ENCODE data around the gene ARHGAP26. TPM values are rescaled to one million over a fixed set of nuclear protein-coding genes. Genes with fewer than 3 reads are reported as not detected.

The ARHGAP26 gene
- total and polyA plus RNA-seq, 4 donors: 5.4 to 52.3 (median 30.4) TPM

GRCh38 chr5:142913728-142914338 lies 143.7 kb downstream of the ARHGAP26 start:
- H3K4me1 ChIP-seq (ENCODE audit: control insufficient read depth in 5 of 5, insufficient read depth in 5 of 5, low read length in 5 of 5): peaks cover 0 to 20% (median 5%) of the 10 kb centered on the region in 5 donors
- no peak for TF ChIP-seq CTCF (IDR thresholded peaks at IDR 0.05; ENCODE audit: control extremely low read depth, extremely low read depth)
- 77 to 87% methylated on average over 9 of the region's 9 CpGs for WGBS, 2 donors
- H3K27me3 ChIP-seq (ENCODE audit: control insufficient read depth in 3 of 3, insufficient read depth in 3 of 3, low read length in 2 of 3): no peaks in the 10 kb centered on the region
- no peak for ATAC-seq (ENCODE audit: insufficient read depth, low FRiP score)
- H3K27ac ChIP-seq (ENCODE audit: low read depth in 1 of 2, low read length in 1 of 2): no peak overlapping the region
- no peak overlapping the region for H3K4me3 ChIP-seq
- no peak overlapping the region for H3K9ac ChIP-seq (ENCODE audit: insufficient read depth in 1 of 2, low read length in 2 of 2)
- peaks cover 0 to 27% (median 5%) of the 10 kb centered on the region in 4 donors for H3K36me3 ChIP-seq (ENCODE audit: control insufficient read depth in 4 of 4, insufficient read depth in 4 of 4, low read length in 4 of 4)
- no peaks in the 10 kb centered on the region for H3K9me3 ChIP-seq (ENCODE audit: control insufficient read depth in 4 of 4, insufficient read depth in 3 of 4, low read length in 3 of 4)
- peak in 2 of 3 donors; percentile 75 to 84 for DNase-seq

GRCh38 chr5:142915038-142915437 lies 144.9 kb downstream of the ARHGAP26 start:
- peaks cover 0 to 25% (median 5%) of the 10 kb centered on the region in 4 donors for H3K36me3 ChIP-seq (ENCODE audit: control insufficient read depth in 4 of 4, insufficient read depth in 4 of 4, low read length in 4 of 4)
- WGBS, 2 donors: 95 to 96% methylated on average over 8 of the region's 8 CpGs
- no peaks in the 10 kb centered on the region for H3K27me3 ChIP-seq (ENCODE audit: control insufficient read depth in 3 of 3, insufficient read depth in 3 of 3, low read length in 2 of 3)
- ATAC-seq (ENCODE audit: insufficient read depth, low FRiP score) (no peak), DNase-seq (no peak)
- no peaks in the 10 kb centered on the region for H3K9me3 ChIP-seq (ENCODE audit: control insufficient read depth in 4 of 4, insufficient read depth in 3 of 4, low read length in 3 of 4)
- H3K4me1 ChIP-seq (ENCODE audit: control insufficient read depth in 5 of 5, insufficient read depth in 5 of 5, low read length in 5 of 5): peaks cover 0 to 20% (median 5%) of the 10 kb centered on the region in 5 donors
- no peak overlapping the region for H3K9ac ChIP-seq (ENCODE audit: insufficient read depth in 1 of 2, low read length in 2 of 2)
- no peak for TF ChIP-seq CTCF (IDR thresholded peaks at IDR 0.05; ENCODE audit: control extremely low read depth, extremely low read depth)
- no peak overlapping the region for H3K27ac ChIP-seq (ENCODE audit: low read depth in 1 of 2, low read length in 1 of 2)
- H3K4me3 ChIP-seq: no peak overlapping the region

GRCh38 chr5:142915813-142916424 lies 145.7 kb downstream of the ARHGAP26 start:
- Histone ChIP-seq H3K9me3 (ENCODE audit: control insufficient read depth in 4 of 4, insufficient read depth in 3 of 4, low read length in 3 of 4) (no peaks in the 10 kb centered on the region), H3K27me3 (ENCODE audit: control insufficient read depth in 3 of 3, insufficient read depth in 3 of 3, low read length in 2 of 3) (no peaks in the 10 kb centered on the region), H3K27ac (ENCODE audit: low read depth in 1 of 2, low read length in 1 of 2) (no peak overlapping the region), H3K4me3 (no peak overlapping the region), H3K9ac (ENCODE audit: insufficient read depth in 1 of 2, low read length in 2 of 2) (no peak overlapping the region), H3K4me1 (ENCODE audit: control insufficient read depth in 5 of 5, insufficient read depth in 5 of 5, low read length in 5 of 5) (peaks cover 0 to 20% (median 5%) of the 10 kb centered on the region in 5 donors), H3K36me3 (ENCODE audit: control insufficient read depth in 4 of 4, insufficient read depth in 4 of 4, low read length in 4 of 4) (peaks cover 0 to 23% (median 5%) of the 10 kb centered on the region in 4 donors)
- DNase-seq: peak; percentile 22 to 51 (median 26)
- ATAC-seq (ENCODE audit: insufficient read depth, low FRiP score): no peak
- WGBS, 2 donors: 73 to 79% methylated on average over 8 of the region's 8 CpGs
- TF ChIP-seq CTCF (IDR thresholded peaks at IDR 0.05; ENCODE audit: control extremely low read depth, extremely low read depth): no peak

Measured in lung (tissue), 12 donors.